ENCODE measurements around the gene PDE4B.

PDE4B gene

DNA sequence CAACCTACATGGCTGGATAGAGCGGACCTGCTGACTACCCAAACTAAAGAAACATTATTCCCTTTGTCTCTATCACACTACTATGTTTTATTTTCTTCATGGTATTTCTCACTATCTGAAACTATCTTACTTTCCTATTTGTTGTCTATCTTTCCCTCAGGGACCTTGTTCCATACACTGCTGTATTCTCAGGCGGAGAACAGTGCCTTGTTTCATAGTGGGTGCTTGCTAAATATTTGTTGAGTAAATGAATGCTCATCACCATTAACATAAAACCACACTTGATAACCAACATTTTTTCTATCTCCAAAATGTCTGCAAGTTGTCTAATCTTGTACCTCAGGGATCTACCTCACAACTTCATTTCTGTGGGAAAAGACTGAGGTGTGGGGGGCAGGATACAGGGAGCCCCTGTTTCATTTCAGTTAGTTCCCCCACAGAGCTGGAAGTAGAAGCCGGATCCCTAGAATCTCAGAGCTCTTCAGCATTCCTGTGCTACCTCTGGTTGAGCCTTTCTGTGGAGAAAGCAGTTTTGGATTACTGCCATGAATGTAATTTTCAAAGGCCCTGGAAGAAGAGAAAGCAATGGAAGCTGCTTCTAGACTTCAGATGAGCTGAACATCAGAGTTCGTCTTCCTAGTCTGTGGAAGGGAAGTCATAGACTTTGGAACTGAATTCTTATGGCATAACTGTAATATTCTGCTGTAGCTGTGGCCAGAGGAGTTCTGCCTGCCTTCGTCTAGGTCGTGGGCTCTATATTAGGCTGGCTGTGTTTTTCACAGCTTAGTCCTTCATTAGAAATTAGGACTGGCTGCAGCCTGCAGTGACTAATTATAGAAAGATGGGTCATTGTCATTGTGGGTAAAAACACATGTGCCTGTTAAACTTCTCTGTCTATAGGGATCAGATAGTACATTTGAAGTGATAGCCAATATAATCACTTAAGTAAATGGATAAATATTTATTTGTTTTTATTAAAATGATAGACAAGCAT lies 448.1 kb downstream of the PDE4B start:
- Histone ChIP-seq H3K27me3 (ENCODE audit: insufficient read depth, low read depth) (no peaks in the 10 kb centered on the region), H2AFZ (ENCODE audit: low read depth) (no peak overlapping the region), H3K9ac (no peak overlapping the region), H3K27ac (no peak overlapping the region), H3K4me1 (ENCODE audit: low read depth, poor library complexity, severe bottlenecking) (peaks cover 5% of the 10 kb centered on the region), H3K4me2 (no peak overlapping the region), H3K36me3 (ENCODE audit: insufficient read depth) (no peaks in the 10 kb centered on the region), H3K79me2 (ENCODE audit: insufficient read depth, low read depth) (no peaks in the 10 kb centered on the region), H3K4me3 (IDR thresholded peaks at IDR 0.05; ENCODE audit: insufficient read depth, low read depth, low read length) (no peak overlapping the region), H4K20me1 (ENCODE audit: insufficient read depth) (no peaks in the 10 kb centered on the region)
- TF ChIP-seq, protein P1, sequence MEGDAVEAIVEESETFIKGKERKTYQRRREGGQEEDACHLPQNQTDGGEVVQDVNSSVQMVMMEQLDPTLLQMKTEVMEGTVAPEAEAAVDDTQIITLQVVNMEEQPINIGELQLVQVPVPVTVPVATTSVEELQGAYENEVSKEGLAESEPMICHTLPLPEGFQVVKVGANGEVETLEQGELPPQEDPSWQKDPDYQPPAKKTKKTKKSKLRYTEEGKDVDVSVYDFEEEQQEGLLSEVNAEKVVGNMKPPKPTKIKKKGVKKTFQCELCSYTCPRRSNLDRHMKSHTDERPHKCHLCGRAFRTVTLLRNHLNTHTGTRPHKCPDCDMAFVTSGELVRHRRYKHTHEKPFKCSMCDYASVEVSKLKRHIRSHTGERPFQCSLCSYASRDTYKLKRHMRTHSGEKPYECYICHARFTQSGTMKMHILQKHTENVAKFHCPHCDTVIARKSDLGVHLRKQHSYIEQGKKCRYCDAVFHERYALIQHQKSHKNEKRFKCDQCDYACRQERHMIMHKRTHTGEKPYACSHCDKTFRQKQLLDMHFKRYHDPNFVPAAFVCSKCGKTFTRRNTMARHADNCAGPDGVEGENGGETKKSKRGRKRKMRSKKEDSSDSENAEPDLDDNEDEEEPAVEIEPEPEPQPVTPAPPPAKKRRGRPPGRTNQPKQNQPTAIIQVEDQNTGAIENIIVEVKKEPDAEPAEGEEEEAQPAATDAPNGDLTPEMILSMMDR (conservative IDR thresholded peaks at IDR 0.05; ENCODE audit: low read depth, low read length), result no peak

DNA sequence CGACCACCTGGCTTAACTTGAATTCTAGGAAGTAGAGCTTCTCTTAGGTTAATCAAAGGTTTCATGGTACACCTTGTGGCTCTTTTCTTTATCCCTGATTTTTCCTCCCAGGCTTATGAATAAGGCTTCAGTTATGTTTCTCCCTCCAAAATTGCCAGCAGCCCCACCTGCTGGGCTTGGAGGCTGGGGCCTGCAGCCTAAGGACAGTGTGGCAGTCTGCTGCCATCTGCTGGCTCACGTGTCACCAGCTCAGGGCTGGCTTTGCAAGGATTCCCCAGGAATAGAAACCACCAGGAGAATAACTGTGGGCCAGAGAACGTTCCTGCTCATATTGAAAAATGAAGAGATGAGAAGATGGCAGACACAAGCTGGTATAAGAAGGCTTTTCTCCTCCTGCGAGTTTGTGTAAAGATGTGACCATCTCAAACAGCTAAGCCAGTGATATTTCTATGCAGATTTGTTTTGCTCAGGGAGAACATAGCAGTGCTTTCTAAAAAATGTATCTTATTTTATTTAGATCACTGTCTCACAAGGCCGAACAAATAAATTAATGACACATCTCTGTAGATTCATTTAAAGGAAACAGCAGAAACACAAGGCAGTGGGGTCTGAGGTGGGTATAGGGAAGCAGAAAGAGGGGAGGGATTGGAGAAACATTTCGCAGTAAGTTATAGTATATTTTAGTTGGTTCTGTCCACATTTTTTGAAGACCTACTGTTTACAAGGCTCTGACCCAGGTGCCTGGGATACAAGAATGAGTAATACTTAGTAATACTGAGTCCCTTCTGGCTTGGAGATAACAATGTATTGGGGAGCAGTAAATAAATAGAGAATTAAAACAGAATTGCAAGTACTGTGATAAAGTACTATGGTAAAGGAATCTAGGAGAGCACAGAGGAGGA lies 450.2 kb downstream of the PDE4B start:
- TF ChIP-seq, protein P1 (conservative IDR thresholded peaks at IDR 0.05; ENCODE audit: low read depth, low read length), result peak; percentile 89
- H3K4me3 ChIP-seq (IDR thresholded peaks at IDR 0.05; ENCODE audit: insufficient read depth, low read depth, low read length), result no peak overlapping the region
- no peaks in the 10 kb centered on the region for H3K27me3 ChIP-seq (ENCODE audit: insufficient read depth, low read depth)
- H3K36me3 ChIP-seq (ENCODE audit: insufficient read depth), result no peaks in the 10 kb centered on the region
- no peak overlapping the region for H2AFZ ChIP-seq (ENCODE audit: low read depth)
- H3K4me1 ChIP-seq (ENCODE audit: low read depth, poor library complexity, severe bottlenecking), result peaks cover 5% of the 10 kb centered on the region
- no peaks in the 10 kb centered on the region for H4K20me1 ChIP-seq (ENCODE audit: insufficient read depth)
- H3K79me2 ChIP-seq (ENCODE audit: insufficient read depth, low read depth), result no peaks in the 10 kb centered on the region
- H3K4me2 ChIP-seq, result no peak overlapping the region
- no peak overlapping the region for H3K27ac ChIP-seq
- H3K9ac ChIP-seq, result no peak overlapping the region

DNA sequence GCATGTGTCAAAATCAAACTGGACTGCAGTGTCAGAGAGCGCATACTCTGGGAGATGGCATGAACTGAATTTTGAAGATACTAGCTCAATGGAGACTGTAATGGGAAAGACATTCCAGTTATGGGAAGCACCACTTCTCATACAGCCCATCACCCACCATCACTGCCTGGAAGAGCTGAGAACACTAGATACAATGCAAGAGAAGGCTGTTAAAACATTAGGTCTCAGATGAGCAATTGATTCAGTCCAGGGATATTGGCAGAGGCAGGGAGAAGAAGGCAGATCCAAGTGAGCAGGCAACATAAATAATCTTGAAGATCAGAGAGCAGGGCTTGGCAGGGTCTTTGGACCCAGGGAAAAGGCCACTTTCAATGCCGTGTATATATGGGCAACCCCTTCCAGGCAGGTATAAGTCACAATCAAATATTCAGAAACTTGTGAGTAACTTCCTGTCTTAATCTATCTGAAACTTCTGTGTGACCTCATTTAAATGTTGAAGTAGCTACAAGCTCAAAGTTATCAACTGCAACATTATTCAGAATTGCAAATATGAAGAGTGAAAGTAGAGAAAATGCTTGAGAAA lies 450.9 kb downstream of the PDE4B start:
- H2AFZ ChIP-seq (ENCODE audit: low read depth), result no peak overlapping the region
- H3K9ac ChIP-seq, result no peak overlapping the region
- peaks cover 5% of the 10 kb centered on the region for H3K4me1 ChIP-seq (ENCODE audit: low read depth, poor library complexity, severe bottlenecking)
- no peak overlapping the region for H3K27ac ChIP-seq
- H3K36me3 ChIP-seq (ENCODE audit: insufficient read depth), result no peaks in the 10 kb centered on the region
- H3K4me3 ChIP-seq (IDR thresholded peaks at IDR 0.05; ENCODE audit: insufficient read depth, low read depth, low read length), result no peak overlapping the region
- no peak overlapping the region for H3K4me2 ChIP-seq
- no peaks in the 10 kb centered on the region for H3K27me3 ChIP-seq (ENCODE audit: insufficient read depth, low read depth)
- TF ChIP-seq, protein P1 (conservative IDR thresholded peaks at IDR 0.05; ENCODE audit: low read depth, low read length), result no peak
- no peaks in the 10 kb centered on the region for H4K20me1 ChIP-seq (ENCODE audit: insufficient read depth)
- H3K79me2 ChIP-seq (ENCODE audit: insufficient read depth, low read depth), result no peaks in the 10 kb centered on the region

DNA sequence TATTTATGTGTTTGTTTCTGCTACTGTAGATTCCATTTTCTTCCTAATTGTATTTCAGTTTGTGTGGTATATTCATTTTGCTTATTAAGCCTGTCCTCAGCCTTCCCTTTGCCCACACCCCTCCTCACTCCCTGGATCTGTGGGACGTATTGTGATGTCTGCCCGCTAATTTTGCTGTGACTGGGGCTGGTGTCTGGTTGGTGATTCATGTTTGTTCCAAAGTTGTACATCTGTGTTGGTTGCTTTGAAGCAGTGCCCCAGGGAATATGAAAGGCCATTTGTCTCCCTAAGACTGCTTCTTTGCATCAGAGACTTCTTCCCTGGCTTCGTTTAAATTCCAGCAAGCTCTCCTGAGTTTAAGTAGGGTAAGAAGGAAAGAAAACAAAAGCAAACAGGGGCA lies 451.7 kb downstream of the PDE4B start:
- Histone ChIP-seq H3K4me2 (no peak overlapping the region), H3K36me3 (ENCODE audit: insufficient read depth) (no peaks in the 10 kb centered on the region), H3K27ac (no peak overlapping the region), H3K4me3 (IDR thresholded peaks at IDR 0.05; ENCODE audit: insufficient read depth, low read depth, low read length) (no peak overlapping the region), H3K4me1 (ENCODE audit: low read depth, poor library complexity, severe bottlenecking) (peaks cover 5% of the 10 kb centered on the region), H3K27me3 (ENCODE audit: insufficient read depth, low read depth) (no peaks in the 10 kb centered on the region), H2AFZ (ENCODE audit: low read depth) (no peak overlapping the region), H4K20me1 (ENCODE audit: insufficient read depth) (no peaks in the 10 kb centered on the region), H3K79me2 (ENCODE audit: insufficient read depth, low read depth) (no peaks in the 10 kb centered on the region), H3K9ac (no peak overlapping the region)
- TF ChIP-seq, protein P1 (conservative IDR thresholded peaks at IDR 0.05; ENCODE audit: low read depth, low read length), result no peak

Measured in KMS-11 (cell line).